SK-N-MC (cell line): ENCODE data around the gene NUP214.

Experiments
- EZH2 ChIP-seq: fragments of 200-600 bp; sonication (generic); IDR thresholded peaks from one replicate; pipeline ENCODE4 v1.6.1; 2017; ENCODE audit warnings: antibody characterized with exemption
- FOXP2 ChIP-seq: optimal IDR thresholded peaks from 2 replicates; pipeline ENCODE3; 2011; ENCODE audit warnings: mild to moderate bottlenecking, moderate library complexity; ENCODE audit not compliant: insufficient read depth; ENCODE audit errors: extremely low read length, control extremely low read depth
- POLR2AphosphoS5 ChIP-seq: IDR thresholded peaks from 2 replicates; pipeline ENCODE4 v1.6.1; 2012; ENCODE audit warnings: mild to moderate bottlenecking, low read depth, low read length, borderline replicate concordance

GRCh38 chr9:131194762-131195161 lies 69.4 kb downstream of the NUP214 start:
- TF ChIP-seq EZH2: no peak
- no peak for TF ChIP-seq POLR2AphosphoS5
- no peak for TF ChIP-seq FOXP2
